Testis (tissue), 3 donors: ENCODE measurements around the gene AMOTL1. TPM values are rescaled to one million over a fixed set of nuclear protein-coding genes. Genes with fewer than 3 reads are reported as not detected.

Experiments used
- DNase-seq: peaks from one replicate; pipeline ENCODE4 v3.0.0-alpha.2; 2019
- H3K27ac ChIP-seq, 2 donors: fragments of 200-600 bp; sonication (generic); one replicate each; pipeline ENCODE4 v1.5.1; 2019
- H3K27me3 ChIP-seq: fragments of 200-600 bp; sonication (generic); one replicate; pipeline ENCODE4 v1.5.1; 2019
- H3K36me3 ChIP-seq: fragments of 200-600 bp; sonication (generic); one replicate; pipeline ENCODE4 v1.5.1; 2017; ENCODE audit warnings: low read depth; ENCODE audit errors: missing control alignments
- H3K4me1 ChIP-seq: fragments of 200-600 bp; sonication (generic); one replicate; pipeline ENCODE4 v1.5.1; 2019
- H3K4me3 ChIP-seq, 2 donors: fragments of 200-600 bp; sonication (generic); one replicate each; pipeline ENCODE4 v1.5.1; 2017 to 2019
- H3K9me3 ChIP-seq: fragments of 200-600 bp; sonication (generic); one replicate; pipeline ENCODE4 v1.5.1; 2017
- CTCF ChIP-seq, 3 experiments: fragments of 450-650 bp in 2 of 3; fragments of 200-600 bp in 1 of 3; sonication (generic) in 1 of 3; IDR thresholded peaks; one replicate each; pipeline ENCODE4 v1.5.1; 2016 to 2019; ENCODE audit warnings: antibody characterized with exemption in 3 of 3, mild to moderate bottlenecking in 2 of 3, moderate library complexity in 1 of 3
- POLR2A ChIP-seq: fragments of 450-650 bp; IDR thresholded peaks from one replicate; pipeline ENCODE4 v1.6.1; 2017; ENCODE audit warnings: antibody characterized with exemption, mild to moderate bottlenecking, moderate library complexity
- WGBS, 2 donors: methylation state at CpG; one replicate each; pipeline ENCODE4 v1.1.5; 2018; 5-methylcytosine and 5-hydroxymethylcytosine counted together
- intact Hi-C: fragments of 100-400 bp; cut with DNase I; formaldehyde crosslinking; loops from one replicate; pipeline ENCODE4 v1.15.1; 2023; ENCODE audit warnings: low total_unique reads
- polyA plus RNA-seq: library from polyadenylated mRNA; stranded (reverse); fragments of 350-450 nt; fragmentation: Illumina TruSeq; extraction: RNeasy Lipid Tissue Mini Kit (QIAGEN cat#74804); gene quantifications from one replicate; pipeline ENCODE4 v1.2.3, GENCODE V29; 2014; ENCODE audit warnings: low read depth, low replicate concordance; ENCODE audit not compliant: insufficient read depth
- total RNA-seq, 2 donors: library from RNA; depleted of rRNA; stranded (reverse); fragments of >200 nt; gene quantifications; one replicate each; pipeline ENCODE4 v1.2.3, GENCODE V29; 2016

AMOTL1 gene
- total and polyA plus RNA-seq, 3 donors from 2014 or later = 17.1 to 25.4 (median 18.7) TPM

GRCh38 chr11:94820480-94820879, 52.3 kb downstream of the AMOTL1 start:
- Histone ChIP-seq H3K27ac (no peak overlapping the region), H3K4me3 (no peak overlapping the region), H3K9me3 (no peaks in the 10 kb centered on the region), H3K4me1 (no peaks in the 10 kb centered on the region), H3K36me3 (no peaks in the 10 kb centered on the region), H3K27me3 (no peaks in the 10 kb centered on the region)
- 94 to 100% methylated on average over 7 of the region's 7 CpGs for WGBS, 2 donors
- TF ChIP-seq POLR2A (no peak), CTCF (IDR thresholded peaks at IDR 0.05) (no peak)
- DNase-seq = no peak
- intact Hi-C loops = no loop called here

GRCh38 chr11:94821439-94821838, 53.3 kb downstream of the AMOTL1 start:
- H3K36me3 ChIP-seq = no peaks in the 10 kb centered on the region
- 88 to 98% methylated on average over 13 to 14 of the region's 14 CpGs for WGBS, 2 donors

GRCh38 chr11:94822080-94822479, 53.9 kb downstream of the AMOTL1 start:
- intact Hi-C loops = no loop called here
- Histone ChIP-seq H3K9me3 (no peaks in the 10 kb centered on the region), H3K4me3 (no peak overlapping the region), H3K4me1 (no peaks in the 10 kb centered on the region), H3K27ac (no peak overlapping the region), H3K27me3 (no peaks in the 10 kb centered on the region), H3K36me3 (no peaks in the 10 kb centered on the region)
- 85 to 97% methylated on average over 7 of the region's 7 CpGs for WGBS, 2 donors
- no peak for TF ChIP-seq CTCF (IDR thresholded peaks at IDR 0.05)
- no peak for TF ChIP-seq POLR2A
- no peak for DNase-seq

More at GRCh38 chr11:94821439-94821838, 53.3 kb downstream of the AMOTL1 start:
- H3K4me3 ChIP-seq = no peak overlapping the region
- H3K4me1 ChIP-seq = no peaks in the 10 kb centered on the region
- no peak for DNase-seq
- TF ChIP-seq POLR2A (no peak), CTCF (IDR thresholded peaks at IDR 0.05) (no peak)
- no peaks in the 10 kb centered on the region for H3K27me3 ChIP-seq
- no peak overlapping the region for H3K27ac ChIP-seq
- no peaks in the 10 kb centered on the region for H3K9me3 ChIP-seq
- intact Hi-C loops = no loop called here

GRCh38 chr11:94823102-94823732, 55.1 kb downstream of the AMOTL1 start:
- DNase-seq = no peak
- no peaks in the 10 kb centered on the region for H3K9me3 ChIP-seq
- no peaks in the 10 kb centered on the region for H3K36me3 ChIP-seq
- no peak overlapping the region for H3K27ac ChIP-seq
- H3K4me3 ChIP-seq = no peak overlapping the region
- no peak for TF ChIP-seq POLR2A
- no peak for TF ChIP-seq CTCF (IDR thresholded peaks at IDR 0.05)
- 65 to 72% methylated on average over 2 of the region's 2 CpGs for WGBS, 2 donors
- intact Hi-C loops = no loop called here
- H3K4me1 ChIP-seq = no peaks in the 10 kb centered on the region
- no peaks in the 10 kb centered on the region for H3K27me3 ChIP-seq

GRCh38 chr11:94825031-94825430, 56.9 kb downstream of the AMOTL1 start:
- Histone ChIP-seq H3K27ac (no peak overlapping the region), H3K36me3 (no peaks in the 10 kb centered on the region), H3K4me3 (no peak overlapping the region), H3K27me3 (no peaks in the 10 kb centered on the region), H3K9me3 (no peaks in the 10 kb centered on the region), H3K4me1 (no peaks in the 10 kb centered on the region)
- TF ChIP-seq POLR2A (no peak), CTCF (IDR thresholded peaks at IDR 0.05) (no peak)
- intact Hi-C loops = no loop called here
- WGBS, 2 donors = 57 to 64% methylated on average over 4 of the region's 4 CpGs
- no peak for DNase-seq
